ENCODE results near the gene PRDM7. TPM values are rescaled to one million over a fixed set of nuclear protein-coding genes. Genes with fewer than 3 reads are reported as not detected.

Gene PRDM7
- total RNA-seq, 1 donor from 2014 or later, result not detected

DNA sequence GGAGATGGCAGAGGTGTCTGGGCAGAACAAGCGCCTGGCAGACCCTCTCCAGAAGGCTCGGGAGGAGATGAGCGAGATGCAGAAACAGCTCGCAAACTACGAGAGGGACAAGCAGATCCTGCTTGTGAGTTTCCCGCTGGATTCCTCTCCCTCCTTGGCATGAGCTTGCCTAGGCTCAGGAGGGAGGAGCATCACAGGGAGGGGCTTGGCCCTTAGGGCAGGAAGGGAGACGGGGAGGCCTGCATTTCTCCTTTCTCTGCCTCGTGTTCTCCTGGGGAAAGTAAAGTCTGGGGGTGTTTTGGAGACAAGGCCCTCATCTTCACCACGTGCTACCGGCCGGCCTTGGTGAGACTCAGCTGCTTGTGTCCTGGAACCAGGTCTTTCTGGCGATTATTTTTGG is 39.9 kb downstream of the PRDM7 start:
- no peak for DNase-seq (ENCODE audit: extremely low read depth, low read depth, low spot score)

- DNase-seq (ENCODE audit: extremely low read depth, low read depth, low spot score), result no peak
These were observed 41.2 kb downstream of the PRDM7 start for GRCh38 chr16:90035902-90036301.

DNA sequence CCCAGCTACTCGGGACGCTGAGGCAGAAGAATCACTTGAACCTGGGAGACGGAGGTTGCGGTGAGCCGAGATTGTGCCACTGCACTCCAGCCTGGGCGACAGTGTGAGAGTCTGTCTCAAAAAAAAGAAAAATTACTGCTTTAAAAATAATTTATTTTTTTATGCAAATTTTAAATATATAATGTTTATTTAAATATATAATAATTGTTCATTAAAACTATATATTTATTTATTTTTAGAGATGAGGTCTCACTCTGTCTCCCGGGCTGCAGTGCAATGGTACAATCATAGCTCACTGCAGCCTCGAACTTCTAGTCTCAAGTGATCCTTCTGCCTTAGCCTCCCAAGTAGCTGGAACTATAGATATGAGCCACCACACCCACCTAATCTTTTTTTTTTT is 42.6 kb downstream of the PRDM7 start:
- no peak for DNase-seq (ENCODE audit: extremely low read depth, low read depth, low spot score)

DNA sequence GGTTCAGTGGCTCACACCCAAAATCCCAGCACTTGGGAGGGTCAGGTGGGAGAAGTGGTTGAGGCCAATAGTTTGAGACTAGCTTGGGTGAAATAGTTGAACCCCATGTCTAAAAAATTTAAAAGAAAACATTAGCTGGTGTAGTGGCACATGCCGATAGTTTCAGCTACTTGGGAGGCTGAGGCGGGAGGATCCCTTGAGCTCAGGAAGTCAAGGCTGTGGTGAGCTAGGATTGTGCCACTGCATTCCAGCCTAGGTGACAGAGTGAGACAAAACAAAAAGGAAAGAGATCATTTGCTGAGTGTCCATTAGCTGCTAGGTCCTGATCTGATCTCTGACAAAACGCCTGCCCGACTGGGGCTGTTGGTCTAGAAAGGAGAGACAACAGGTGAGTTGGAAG is 43.7 kb downstream of the PRDM7 start:
- no peak for DNase-seq (ENCODE audit: extremely low read depth, low read depth, low spot score)

DNA sequence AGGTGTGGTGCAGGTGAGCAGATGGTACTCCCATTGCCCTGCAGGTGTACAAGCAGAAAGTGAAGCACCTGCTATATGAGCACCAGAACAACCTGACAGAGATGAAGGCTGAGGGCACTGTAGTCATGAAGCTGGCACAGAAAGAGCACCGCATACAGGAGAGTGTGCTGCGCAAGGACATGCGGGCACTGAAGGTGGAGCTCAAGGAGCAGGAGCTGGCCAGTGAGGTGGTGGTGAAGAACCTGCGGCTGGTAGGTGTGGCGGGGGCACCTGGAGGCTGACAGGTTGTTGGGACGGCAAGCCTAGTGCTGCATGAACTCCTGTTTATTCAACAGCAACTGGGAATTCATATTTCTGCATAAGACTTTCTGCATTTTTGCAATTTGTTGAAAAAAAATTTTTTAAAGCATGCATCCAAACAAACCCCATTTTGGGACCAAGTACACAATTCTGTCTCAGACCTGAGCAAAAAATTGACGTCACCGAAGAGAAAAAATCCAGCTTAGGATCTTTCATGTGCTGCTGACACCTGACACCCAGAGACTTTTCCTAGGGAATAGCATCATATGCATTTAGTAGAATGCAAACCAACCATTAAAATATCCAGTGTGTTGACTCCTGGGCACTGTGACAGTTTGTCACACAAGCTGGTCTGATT is 44.3 kb downstream of the PRDM7 start:
- DNase-seq (ENCODE audit: extremely low read depth, low read depth, low spot score), result no peak

DNA sequence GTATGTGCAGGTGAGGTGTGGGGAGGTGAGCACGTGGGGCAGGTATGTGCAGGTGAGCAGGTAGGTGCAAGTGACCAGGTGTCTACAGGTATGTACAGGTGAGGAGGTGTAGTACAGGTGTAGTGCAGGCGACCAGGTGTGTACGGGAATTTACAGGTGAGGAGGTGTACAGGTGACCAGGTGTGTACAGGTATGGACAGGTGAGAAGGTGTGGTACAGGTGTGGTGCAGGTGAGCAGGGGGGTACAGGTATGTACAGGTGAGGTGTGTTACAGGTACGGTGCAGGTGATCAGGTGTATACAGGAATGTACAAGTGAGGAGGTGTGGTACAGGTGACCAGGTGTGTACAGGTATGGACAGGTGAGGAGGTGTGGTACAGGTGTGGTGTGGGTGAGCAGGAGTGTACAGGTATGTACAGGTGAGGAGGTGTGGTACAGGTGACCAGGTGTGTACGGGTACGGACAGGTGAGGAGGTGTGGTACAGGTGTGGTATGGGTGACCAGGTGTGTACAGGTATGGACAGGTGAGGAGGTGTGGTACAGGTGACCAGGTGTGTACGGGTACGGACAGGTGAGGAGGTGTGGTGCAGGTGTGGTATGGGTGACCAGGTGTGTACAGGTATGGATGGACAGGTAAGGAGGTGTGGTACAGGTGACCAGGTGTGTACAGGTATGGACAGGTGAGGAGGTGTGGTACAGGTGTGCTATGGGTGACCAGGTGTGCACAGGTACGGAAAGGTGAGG is 45.0 kb downstream of the PRDM7 start:
- no peak for DNase-seq (ENCODE audit: extremely low read depth, low read depth, low spot score)

DNA sequence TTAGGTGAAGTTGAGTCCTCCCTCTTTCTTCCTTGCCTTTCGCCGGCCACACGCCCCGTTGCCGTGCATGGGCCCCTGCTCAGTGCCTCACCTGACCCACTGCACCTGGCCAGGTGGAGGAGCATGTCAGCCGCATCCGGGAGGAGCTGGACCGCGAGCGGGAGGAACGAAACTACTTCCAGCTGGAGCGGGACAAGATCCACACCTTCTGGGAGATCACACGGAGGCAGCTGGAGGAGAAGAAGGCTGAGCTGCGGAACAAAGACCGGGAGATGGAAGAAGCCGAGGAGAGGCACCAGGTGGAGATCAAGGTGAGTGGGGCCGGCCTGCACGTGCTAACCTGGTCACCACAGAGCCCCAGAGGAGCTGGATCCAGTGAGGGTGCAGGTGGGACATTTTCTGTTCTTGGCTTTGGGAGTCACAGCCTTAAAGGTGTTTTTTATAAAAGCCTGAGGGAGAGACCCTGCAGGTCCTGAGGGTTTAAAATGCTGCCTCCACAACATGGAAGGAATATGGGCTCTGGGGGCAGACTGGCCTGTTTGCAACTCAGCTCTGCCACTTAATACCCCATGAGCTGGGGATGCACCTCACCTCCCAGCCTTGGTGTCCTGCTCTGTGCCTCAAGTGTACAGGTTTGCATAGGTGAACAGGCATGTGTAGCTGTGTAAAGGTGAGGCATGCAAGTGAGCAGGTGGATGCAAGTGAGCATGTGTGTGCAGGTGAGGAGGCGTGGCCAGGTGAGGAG is 45.8 kb downstream of the PRDM7 start:
- no peak for DNase-seq (ENCODE audit: extremely low read depth, low read depth, low spot score)

- no peak for DNase-seq (ENCODE audit: extremely low read depth, low read depth, low spot score)
These were observed 48.1 kb downstream of the PRDM7 start for GRCh38 chr16:90028985-90029384.

GRCh38 chr16:90027611-90028010 is 49.5 kb downstream of the PRDM7 start:
- DNase-seq (ENCODE audit: extremely low read depth, low read depth, low spot score), result no peak

GRCh38 chr16:90026135-90026534 is 51.0 kb downstream of the PRDM7 start:
- DNase-seq (ENCODE audit: extremely low read depth, low read depth, low spot score), result no peak

GRCh38 chr16:90023078-90023447 is 54.1 kb downstream of the PRDM7 start:
- DNase-seq (ENCODE audit: extremely low read depth, low read depth, low spot score), result no peak

- DNase-seq (ENCODE audit: extremely low read depth, low read depth, low spot score), result peak; percentile 27
These were observed 54.7 kb downstream of the PRDM7 start for GRCh38 chr16:90022209-90023077.

DNA sequence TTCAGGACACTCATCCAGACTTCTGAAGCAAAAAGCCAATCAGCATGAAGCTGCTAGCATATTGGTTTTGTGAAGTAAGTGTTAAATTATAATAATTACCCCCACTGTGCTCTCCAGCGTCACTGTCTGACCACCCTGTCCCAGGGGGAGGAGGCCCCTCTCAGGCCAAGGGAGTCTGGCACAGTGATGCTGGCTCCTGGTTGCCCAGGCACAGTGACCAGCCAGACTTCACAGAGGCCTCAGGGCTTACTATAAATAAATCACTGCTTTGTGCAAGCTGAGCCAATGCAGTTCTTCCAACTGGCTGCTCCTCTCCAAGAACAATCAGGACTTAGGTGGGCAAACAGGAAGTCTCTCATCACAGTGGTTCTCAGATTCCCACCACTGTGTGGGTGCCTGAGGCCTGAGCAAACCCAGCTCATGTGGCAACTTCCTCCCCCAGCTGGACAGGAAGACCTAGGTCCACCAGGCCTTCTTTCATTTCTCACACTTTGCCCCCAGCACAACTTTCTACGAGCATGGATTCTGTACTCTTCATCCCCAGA is 56.2 kb downstream of the PRDM7 start:
- no peak for DNase-seq (ENCODE audit: extremely low read depth, low read depth, low spot score)

DNA sequence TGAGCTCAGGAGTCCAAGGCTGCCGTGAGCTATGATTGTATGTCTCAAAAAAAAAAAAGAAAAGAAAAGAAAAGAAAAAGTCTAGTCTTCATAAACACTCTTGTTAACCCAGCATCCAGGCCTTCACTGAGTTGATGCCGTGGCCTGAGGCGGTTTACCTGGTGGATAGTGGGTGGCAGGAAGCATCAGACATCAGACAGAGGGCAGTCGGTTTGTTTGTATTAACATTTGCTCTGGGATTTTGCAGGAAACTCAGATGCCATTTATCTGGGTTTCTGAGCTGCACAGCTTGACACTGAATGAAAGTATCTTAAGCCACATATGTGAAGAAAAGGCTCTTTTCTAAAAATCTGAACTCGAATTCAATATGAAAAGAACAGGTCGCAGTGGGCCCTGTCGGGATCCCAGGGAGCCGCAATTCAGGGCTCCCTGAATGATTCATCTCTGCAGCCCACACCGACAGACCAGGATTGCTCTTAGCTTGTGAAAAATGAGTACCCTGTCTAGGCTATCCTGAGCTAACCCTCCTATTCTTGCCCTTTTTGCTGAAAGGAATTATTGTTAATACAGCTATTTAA is 56.8 kb downstream of the PRDM7 start:
- DNase-seq (ENCODE audit: extremely low read depth, low read depth, low spot score), result no peak

GRCh38 chr16:90019543-90020259 is 57.4 kb downstream of the PRDM7 start:
- no peak for DNase-seq (ENCODE audit: extremely low read depth, low read depth, low spot score)

DNA sequence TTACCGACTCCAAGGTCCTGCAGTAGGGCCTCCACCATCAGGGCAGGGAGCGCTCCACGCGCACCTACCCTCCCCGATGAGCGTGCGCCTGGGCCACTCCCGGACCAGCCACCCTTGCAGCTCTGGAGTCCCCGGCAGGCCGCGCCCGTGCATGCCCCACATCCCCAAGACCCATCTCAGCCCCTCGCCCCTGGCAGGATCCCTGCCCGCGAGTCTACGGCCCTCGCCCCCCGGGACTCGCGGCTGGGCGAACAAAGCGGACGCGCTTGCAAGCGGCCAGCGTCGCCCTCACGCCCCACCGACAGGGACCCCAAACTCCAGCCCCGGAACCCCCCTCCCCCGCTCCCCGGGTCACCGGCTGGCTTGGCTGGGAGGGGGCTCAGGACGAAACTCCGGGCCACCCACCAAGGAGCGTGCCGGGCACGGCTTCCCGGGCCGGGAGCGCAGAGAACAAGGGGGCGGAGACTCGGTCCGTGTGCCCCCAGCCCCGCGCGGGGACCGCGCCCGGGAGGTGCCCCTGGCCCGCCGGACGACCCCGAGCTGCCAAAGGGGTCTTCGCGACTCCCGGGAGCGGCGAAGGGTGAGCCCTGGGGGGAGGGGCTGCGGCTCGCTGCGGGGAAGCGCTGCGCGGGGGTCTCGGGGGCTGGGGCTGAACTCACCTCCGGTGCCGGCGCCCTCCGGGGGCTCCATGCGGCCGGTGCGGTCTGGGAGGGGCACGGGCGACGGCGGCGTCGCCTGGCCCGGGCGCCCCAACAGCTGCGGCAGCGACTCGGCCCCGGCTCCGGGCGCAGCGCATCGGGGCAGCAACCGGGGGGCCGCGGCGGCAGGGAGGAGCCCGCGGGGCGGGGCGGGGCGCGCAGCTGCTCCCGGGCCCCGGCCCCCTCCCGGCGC is 58.2 kb downstream of the PRDM7 start, which contains the start of gene DBNDD1:
TSS of gene DBNDD1 (minus strand) at position 805 of the 891 bp plus-strand sequence. CDS start at position 690, 115 bp downstream.
- DNase-seq (ENCODE audit: extremely low read depth, low read depth, low spot score), result no peak

DNA sequence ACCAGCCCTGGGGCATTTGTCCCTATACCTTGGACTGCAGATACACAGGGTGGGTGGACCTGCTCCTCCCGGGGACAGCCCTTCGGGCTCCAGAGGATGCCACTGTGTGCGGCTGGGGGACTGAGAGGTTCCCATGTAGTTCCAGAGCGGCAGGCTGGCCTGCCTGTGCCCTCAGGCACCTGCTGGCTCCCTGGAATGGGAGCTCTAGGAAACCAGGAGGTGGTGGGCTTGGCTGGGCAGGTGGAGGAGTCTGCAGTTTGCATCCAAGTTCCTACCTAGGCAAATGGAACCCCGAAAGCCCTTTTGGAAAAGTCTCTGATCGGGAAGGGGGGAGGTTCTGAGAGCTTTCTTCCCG is 58.9 kb downstream of the PRDM7 start:
- DNase-seq (ENCODE audit: extremely low read depth, low read depth, low spot score), result no peak

DNA sequence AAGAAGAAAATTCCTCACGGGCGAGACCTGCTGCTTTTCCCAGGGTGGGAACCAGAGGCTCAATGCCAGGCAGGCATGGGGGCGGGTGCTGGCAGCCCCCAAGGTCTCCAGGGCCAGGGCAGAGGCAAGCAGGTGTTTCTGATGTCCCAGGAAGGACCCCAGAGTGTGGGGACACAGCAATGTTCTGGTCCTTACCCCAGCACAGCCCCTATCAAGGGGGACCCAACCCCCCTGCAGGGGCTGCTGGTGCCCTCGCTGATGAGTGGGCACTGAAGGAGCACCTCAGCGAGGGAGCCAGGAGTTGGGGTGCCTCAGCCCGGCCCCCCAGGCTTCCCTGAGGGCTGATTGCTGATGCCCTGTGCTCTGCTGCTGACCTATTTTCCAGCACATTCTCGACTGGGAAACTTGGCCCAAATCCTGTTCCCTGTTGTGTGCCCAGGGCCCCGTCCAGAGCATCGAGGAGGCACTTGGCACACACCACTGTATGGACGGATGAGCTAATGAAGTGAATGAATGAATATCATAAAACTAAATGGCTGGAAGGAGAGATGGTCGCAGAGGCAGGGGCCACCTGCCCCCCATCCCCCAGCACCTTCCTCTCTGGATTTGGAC is 60.7 kb downstream of the PRDM7 start:
- DNase-seq (ENCODE audit: extremely low read depth, low read depth, low spot score), result no peak
